GM20000 (cell line): ENCODE results near the gene DPF3.

Experiments
- DNase-seq: peaks from one replicate; pipeline ENCODE4 v3.0.0; 2012; ENCODE audit warnings: low spot score
- CTCF ChIP-seq: IDR thresholded peaks from 2 replicates; pipeline ENCODE4 v1.5.1; 2012; ENCODE audit warnings: mild to moderate bottlenecking, control low read depth; ENCODE audit errors: extremely low read depth, missing control alignments

The DPF3 gene

GRCh38 chr14:72636094-72636493 lies 257.8 kb downstream of the DPF3 start:
- TF ChIP-seq CTCF = no peak
- no peak for DNase-seq

- TF ChIP-seq CTCF = no peak
- DNase-seq = peak; percentile 30
Measured at GRCh38 chr14:72634691-72635616, 258.9 kb downstream of the DPF3 start.

DNA sequence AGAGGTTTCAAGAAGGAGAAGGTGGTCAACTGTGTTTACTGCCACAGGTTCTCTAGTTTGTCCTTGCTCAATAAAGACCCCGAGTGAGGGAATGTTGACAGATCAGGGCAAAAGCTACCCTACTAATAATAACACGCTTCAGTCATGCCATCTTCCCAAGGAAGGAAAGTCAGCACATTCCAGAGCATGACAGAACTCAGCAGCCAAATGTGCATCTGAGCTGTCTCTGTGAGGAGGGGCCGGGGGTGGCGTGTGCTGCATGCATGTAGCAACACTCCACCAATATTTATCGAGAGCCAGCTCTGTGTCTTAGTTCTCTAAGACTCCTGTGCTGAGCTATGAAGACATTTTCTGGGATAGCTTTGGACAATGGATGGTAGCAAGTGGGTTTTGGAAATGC lies 260.4 kb downstream of the DPF3 start:
- no peak for TF ChIP-seq CTCF
- DNase-seq = no peak

DNA sequence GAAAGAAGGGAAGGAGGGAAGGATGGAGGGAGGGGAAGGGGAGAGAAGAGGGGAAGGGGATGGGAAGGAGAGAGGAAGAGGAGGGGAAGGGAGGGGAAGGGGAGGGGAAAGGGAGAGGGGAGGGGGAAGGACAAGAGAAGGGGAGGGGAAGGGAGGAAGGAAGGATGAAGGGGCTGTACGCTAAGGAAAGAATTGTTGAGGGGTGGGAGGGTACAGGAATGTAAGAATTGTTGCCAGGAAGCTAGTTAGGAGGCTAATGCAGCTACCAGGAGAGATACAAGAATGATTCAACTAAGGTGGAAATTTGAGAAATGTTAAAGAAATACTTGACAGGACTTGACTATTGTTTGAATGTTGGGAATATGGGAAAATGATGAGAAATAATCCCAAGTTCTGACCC lies 261.2 kb downstream of the DPF3 start:
- no peak for DNase-seq

GRCh38 chr14:72631401-72631800 lies 262.5 kb downstream of the DPF3 start:
- no peak for DNase-seq
- TF ChIP-seq CTCF = no peak

More for the DNA sequence above, 261.2 kb downstream of the DPF3 start:
- no peak for TF ChIP-seq CTCF

- no peak for TF ChIP-seq CTCF
Measured at GRCh38 chr14:72630374-72630773, 263.5 kb downstream of the DPF3 start.

GRCh38 chr14:72629534-72629933 lies 264.4 kb downstream of the DPF3 start:
- no peak for TF ChIP-seq CTCF
- no peak for DNase-seq

More at GRCh38 chr14:72630374-72630773, 263.5 kb downstream of the DPF3 start:
- DNase-seq = no peak
